Upper lobe of right lung (tissue), 1 donor: Measurements from ENCODE around the gene IL21R. TPM values are rescaled to one million over a fixed set of nuclear protein-coding genes. Genes with fewer than 3 reads are reported as not detected.

ENCODE experiments used
- ATAC-seq: fragments of 200-7000 bp; cut with Tn5 transposase; one replicate; pipeline ENCODE4 v1.9.1; 2020; ENCODE audit warnings: mild to moderate bottlenecking, moderate library complexity
- DNase-seq: peaks from one replicate; pipeline ENCODE4 v3.0.0-alpha.2; 2020
- H3K27ac ChIP-seq: fragments of 200-600 bp; one replicate; pipeline ENCODE4 v1.8.0; 2022
- H3K27me3 ChIP-seq: fragments of 200-600 bp; one replicate; pipeline ENCODE4 v1.8.0; 2022; ENCODE audit warnings: mild to moderate bottlenecking
- H3K36me3 ChIP-seq: fragments of 200-600 bp; one replicate; pipeline ENCODE4 v1.8.0; 2022
- H3K4me1 ChIP-seq: fragments of 200-600 bp; one replicate; pipeline ENCODE4 v1.8.0; 2022
- H3K4me3 ChIP-seq: fragments of 200-600 bp; one replicate; pipeline ENCODE4 v1.8.0; 2022; ENCODE audit warnings: mild to moderate bottlenecking
- H3K9me3 ChIP-seq: fragments of 200-600 bp; one replicate; pipeline ENCODE4 v1.8.0; 2022
- intact Hi-C: fragments of 100-400 bp; cut with DNase I; formaldehyde crosslinking; loops from one replicate; pipeline ENCODE4 v1.11.0; 2022
- total RNA-seq: library from RNA; stranded (reverse); fragmentation: NEBNext Ultra II Directional; extraction: Animal tissue kit (Norgen Biotek cat#: 25700); gene quantifications from one replicate; pipeline ENCODE4 v1.2.1, GENCODE V29; 2021
- TF ChIP-seq, protein P1 (sequence below): fragments of 200-600 bp; IDR thresholded peaks from one replicate; pipeline ENCODE4 v1.8.0; 2022; ENCODE audit warnings: antibody characterized with exemption
- donor health status: DM: no; HTN: yes; CAD: no; lungs with severe emphysema.

IL21R gene
- total RNA-seq, 1 donor from 2014 or later: 3.9 TPM

DNA sequence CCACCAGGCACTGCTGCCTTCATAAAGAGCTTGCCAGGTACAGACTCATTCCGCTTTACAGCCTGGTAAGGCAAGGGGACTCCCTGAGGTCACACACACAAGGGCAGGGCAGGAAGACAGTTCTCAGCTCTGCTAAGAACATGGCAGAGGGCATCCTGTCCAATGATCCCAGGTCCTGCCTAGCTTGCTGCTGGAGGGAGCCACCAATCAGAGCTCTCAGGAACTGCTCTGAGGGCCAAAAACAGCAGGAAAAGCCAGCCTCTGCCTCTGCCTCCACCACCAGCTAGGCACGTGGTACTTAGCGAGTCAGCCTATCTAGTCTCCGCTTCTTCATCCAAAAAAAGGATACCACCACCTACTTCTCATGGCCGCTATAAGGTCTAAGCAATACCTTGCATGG lies 81.7 kb downstream of the IL21R start:
- ATAC-seq: no peak
- Histone ChIP-seq H3K9me3 (no peaks in the 10 kb centered on the region), H3K27me3 (no peaks in the 10 kb centered on the region), H3K27ac (no peak overlapping the region), H3K36me3 (peaks cover 99% of the 10 kb centered on the region), H3K4me1 (no peaks in the 10 kb centered on the region), H3K4me3 (no peak overlapping the region)
- TF ChIP-seq, protein P1, sequence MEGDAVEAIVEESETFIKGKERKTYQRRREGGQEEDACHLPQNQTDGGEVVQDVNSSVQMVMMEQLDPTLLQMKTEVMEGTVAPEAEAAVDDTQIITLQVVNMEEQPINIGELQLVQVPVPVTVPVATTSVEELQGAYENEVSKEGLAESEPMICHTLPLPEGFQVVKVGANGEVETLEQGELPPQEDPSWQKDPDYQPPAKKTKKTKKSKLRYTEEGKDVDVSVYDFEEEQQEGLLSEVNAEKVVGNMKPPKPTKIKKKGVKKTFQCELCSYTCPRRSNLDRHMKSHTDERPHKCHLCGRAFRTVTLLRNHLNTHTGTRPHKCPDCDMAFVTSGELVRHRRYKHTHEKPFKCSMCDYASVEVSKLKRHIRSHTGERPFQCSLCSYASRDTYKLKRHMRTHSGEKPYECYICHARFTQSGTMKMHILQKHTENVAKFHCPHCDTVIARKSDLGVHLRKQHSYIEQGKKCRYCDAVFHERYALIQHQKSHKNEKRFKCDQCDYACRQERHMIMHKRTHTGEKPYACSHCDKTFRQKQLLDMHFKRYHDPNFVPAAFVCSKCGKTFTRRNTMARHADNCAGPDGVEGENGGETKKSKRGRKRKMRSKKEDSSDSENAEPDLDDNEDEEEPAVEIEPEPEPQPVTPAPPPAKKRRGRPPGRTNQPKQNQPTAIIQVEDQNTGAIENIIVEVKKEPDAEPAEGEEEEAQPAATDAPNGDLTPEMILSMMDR: no peak
- intact Hi-C loops: no loop called here
- no peak for DNase-seq

DNA sequence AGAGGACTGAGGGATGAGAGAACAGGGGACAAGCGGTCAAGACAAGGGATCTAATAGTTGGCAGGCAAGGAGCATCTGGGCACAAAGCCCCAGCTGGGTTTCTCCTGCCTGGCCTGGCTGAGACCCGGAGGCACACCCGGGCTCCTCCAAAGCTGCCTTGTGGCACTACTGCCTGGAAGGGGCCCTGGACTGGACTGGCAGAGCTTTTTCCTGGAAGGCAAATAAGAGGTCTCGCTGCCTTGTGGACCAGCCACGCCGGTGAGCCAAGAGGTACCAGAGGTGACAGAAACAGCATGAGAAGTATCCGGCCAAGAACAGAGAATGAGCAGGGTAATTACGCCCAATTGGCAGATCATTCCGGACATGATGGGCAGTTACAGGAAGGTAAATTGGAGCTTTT lies 83.2 kb downstream of the IL21R start:
- DNase-seq (no peak), ATAC-seq (no peak)
- H3K36me3 ChIP-seq: peaks cover 100% of the 10 kb centered on the region
- no peaks in the 10 kb centered on the region for H3K4me1 ChIP-seq
- TF ChIP-seq, protein P1: no peak
- intact Hi-C loops: no loop called here
- H3K9me3 ChIP-seq: no peaks in the 10 kb centered on the region
- H3K27ac ChIP-seq: no peak overlapping the region
- H3K27me3 ChIP-seq: no peaks in the 10 kb centered on the region
- H3K4me3 ChIP-seq: no peak overlapping the region

DNA sequence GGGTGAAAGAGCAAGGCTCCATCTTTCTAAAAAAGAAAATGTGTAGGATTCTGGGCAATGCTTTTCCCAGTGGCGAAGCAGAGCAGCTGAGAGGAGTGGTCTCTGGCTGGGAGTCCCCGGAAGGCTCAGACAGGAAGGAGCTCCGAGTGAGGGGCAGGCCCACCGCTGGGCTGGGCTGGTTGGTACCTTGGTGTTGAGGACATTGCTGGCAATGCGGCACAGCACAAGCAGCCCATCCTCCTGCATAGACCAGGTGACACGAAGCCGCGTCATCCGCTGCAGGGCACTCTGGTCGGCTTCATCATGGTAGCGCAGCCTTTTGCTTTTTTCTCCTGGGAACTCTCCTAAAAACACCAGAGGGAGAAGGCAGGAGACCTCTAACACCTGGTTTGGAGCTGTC lies 83.8 kb downstream of the IL21R start:
- Histone ChIP-seq H3K4me1 (no peaks in the 10 kb centered on the region), H3K27ac (no peak overlapping the region), H3K9me3 (no peaks in the 10 kb centered on the region), H3K36me3 (peaks cover 100% of the 10 kb centered on the region), H3K27me3 (no peaks in the 10 kb centered on the region), H3K4me3 (no peak overlapping the region)
- DNase-seq (no peak), ATAC-seq (no peak)
- TF ChIP-seq, protein P1: no peak
- intact Hi-C loops: no loop called here

DNA sequence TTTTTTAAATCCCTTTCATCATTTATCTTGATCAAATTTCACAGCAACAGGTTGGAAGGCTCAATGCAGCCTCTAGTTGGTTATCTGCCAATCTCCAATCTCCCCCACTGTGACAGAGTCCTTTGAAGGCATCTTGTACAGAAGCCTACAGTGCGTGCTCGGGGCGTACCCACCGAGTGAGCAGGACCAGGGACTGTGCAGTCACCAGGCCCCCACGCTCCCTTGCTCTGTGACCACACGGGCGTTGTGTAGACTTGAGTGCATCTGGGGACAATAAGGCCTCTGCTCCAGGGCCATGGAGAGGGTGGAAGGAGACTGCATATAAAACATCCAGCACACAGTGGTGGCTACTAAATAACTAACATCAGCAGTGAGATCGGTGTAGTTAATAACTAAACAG lies 84.4 kb downstream of the IL21R start:
- no peak for ATAC-seq

DNA sequence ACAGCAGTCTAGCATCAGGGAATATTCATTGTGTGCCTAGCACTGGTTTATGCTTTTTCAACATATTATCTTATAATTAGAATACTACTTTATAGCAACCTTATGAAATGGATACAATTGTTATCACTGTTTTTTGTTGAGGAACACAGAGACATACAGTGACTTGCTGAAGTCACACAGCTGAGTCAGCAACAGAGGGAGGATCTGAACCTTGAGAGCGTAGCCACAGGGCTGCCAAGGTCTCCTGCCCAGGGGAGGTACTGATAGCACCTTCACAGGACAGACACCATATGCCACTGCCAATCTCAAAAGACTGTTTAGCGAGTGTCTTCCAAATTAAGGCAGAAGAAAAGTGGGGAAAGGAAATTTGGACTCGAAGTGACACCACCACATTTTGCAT lies 84.8 kb downstream of the IL21R start:
- H3K27ac ChIP-seq: no peak overlapping the region

More for the DNA sequence above, 84.4 kb downstream of the IL21R start:
- Histone ChIP-seq H3K9me3 (no peaks in the 10 kb centered on the region), H3K4me1 (no peaks in the 10 kb centered on the region), H3K36me3 (peaks cover 100% of the 10 kb centered on the region), H3K4me3 (no peak overlapping the region), H3K27ac (no peak overlapping the region), H3K27me3 (no peaks in the 10 kb centered on the region)
- DNase-seq: no peak
- intact Hi-C loops: no loop called here
- TF ChIP-seq, protein P1: no peak

More for the DNA sequence above, 84.8 kb downstream of the IL21R start:
- no peak for ATAC-seq
- no peak overlapping the region for H3K4me3 ChIP-seq
- DNase-seq: no peak
- no peaks in the 10 kb centered on the region for H3K4me1 ChIP-seq
- no peaks in the 10 kb centered on the region for H3K9me3 ChIP-seq
- TF ChIP-seq, protein P1: no peak
- H3K36me3 ChIP-seq: peaks cover 100% of the 10 kb centered on the region
- no peaks in the 10 kb centered on the region for H3K27me3 ChIP-seq
- intact Hi-C loops: no loop called here
